Uterus (tissue), 4 donors: ENCODE measurements around the gene ATN1. TPM values are rescaled to one million over a fixed set of nuclear protein-coding genes. Genes with fewer than 3 reads are reported as not detected.

Experiments used
- DNase-seq, 2 donors: peaks; one replicate each; pipeline ENCODE4 v3.0.0-alpha.2; 2019 to 2020
- H3K27ac ChIP-seq, 2 donors: fragments of 200-600 bp; sonication (generic); 1 replicate in 1 of 2; 2 replicates in 1 of 2; pipeline ENCODE4 v1.5.1; 2016 to 2018
- H3K27me3 ChIP-seq, 2 donors: fragments of 200-600 bp; sonication (generic); one replicate each; pipeline ENCODE4 v1.5.1; 2018 to 2019; ENCODE audit warnings: control low read depth in 1 of 2
- H3K36me3 ChIP-seq, 2 donors: fragments of 200-600 bp; sonication (generic); one replicate each; pipeline ENCODE4 v1.5.1; 2019; ENCODE audit warnings: control low read depth in 1 of 2
- H3K4me1 ChIP-seq, 2 donors: fragments of 200-600 bp; sonication (generic); one replicate each; pipeline ENCODE4 v1.5.1; 2018 to 2019; ENCODE audit warnings: control low read depth in 1 of 2
- H3K4me3 ChIP-seq, 2 donors: fragments of 200-600 bp; sonication (generic); 1 replicate in 1 of 2; 2 replicates in 1 of 2; pipeline ENCODE4 v1.5.1; 2018 to 2019; ENCODE audit warnings: mild to moderate bottlenecking in 1 of 2
- H3K9me3 ChIP-seq, 2 donors: fragments of 200-600 bp; sonication (generic); one replicate each; pipeline ENCODE4 v1.5.1; 2019; ENCODE audit warnings: control low read depth in 1 of 2
- CTCF ChIP-seq, 4 experiments: fragments of 200-600 bp in 2 of 4; fragments of 450-650 bp in 2 of 4; sonication (generic) in 2 of 4; IDR thresholded peaks; one replicate each; pipeline ENCODE4 v1.5.1; 2016 to 2019; ENCODE audit warnings: antibody characterized with exemption in 4 of 4, mild to moderate bottlenecking in 2 of 4, moderate library complexity in 1 of 4
- POLR2A ChIP-seq, 2 donors: fragments of 450-650 bp; IDR thresholded peaks; one replicate each; pipeline ENCODE4 v1.6.1; 2016; ENCODE audit warnings: antibody characterized with exemption in 2 of 2, mild to moderate bottlenecking in 1 of 2, moderate library complexity in 1 of 2
- intact Hi-C: fragments of 100-400 bp; cut with DNase I; formaldehyde crosslinking; loops from one replicate; pipeline ENCODE4 v1.15.1; 2023; ENCODE audit warnings: low total_unique reads
- total RNA-seq, 4 donors: library from RNA; depleted of rRNA in 3 of 4; stranded (reverse); fragments of >200 nt in 3 of 4; gene quantifications; one replicate each; pipeline versions ENCODE4 v1.1.0 to v1.2.4, GENCODE V29; 2014 to 2023
- donor health status: DM: yes; HTN: yes; CAD: no.

ATN1 gene
- total RNA-seq, 4 donors from 2014 or later: 10.8 to 283 (median 28.7) TPM

GRCh38 chr12:6916426-6917200, 11.1 kb upstream of the ATN1 start:
- intact Hi-C loops: no loop called here
- Histone ChIP-seq H3K4me3 (no peak overlapping the region), H3K4me1 (no peaks in the 10 kb centered on the region), H3K27me3 (no peaks in the 10 kb centered on the region), H3K36me3 (no peaks in the 10 kb centered on the region), H3K27ac (peak overlapping the region in 1 of 2 donors; percentile 2), H3K9me3 (no peaks in the 10 kb centered on the region)
- no peak for DNase-seq
- TF ChIP-seq POLR2A (IDR thresholded peaks at IDR 0.05): no peak
- no peak for TF ChIP-seq CTCF (IDR thresholded peaks at IDR 0.05)

GRCh38 chr12:6917491-6918231, 10.1 kb upstream of the ATN1 start:
- no peak for DNase-seq
- TF ChIP-seq POLR2A (IDR thresholded peaks at IDR 0.05) (no peak), CTCF (IDR thresholded peaks at IDR 0.05) (no peak)
- H3K36me3 ChIP-seq: no peaks in the 10 kb centered on the region

GRCh38 chr12:6919588-6919987, 8.2 kb upstream of the ATN1 start:
- peaks cover under 1 to 2% of the 10 kb centered on the region in 2 donors for H3K4me1 ChIP-seq
- H3K27ac ChIP-seq: no peak overlapping the region
- intact Hi-C loops: no loop called here
- H3K27me3 ChIP-seq: no peaks in the 10 kb centered on the region
- no peaks in the 10 kb centered on the region for H3K9me3 ChIP-seq
- TF ChIP-seq POLR2A (IDR thresholded peaks at IDR 0.05) (no peak), CTCF (IDR thresholded peaks at IDR 0.05) (no peak)
- DNase-seq: no peak
- no peaks in the 10 kb centered on the region for H3K36me3 ChIP-seq
- no peak overlapping the region for H3K4me3 ChIP-seq

More at GRCh38 chr12:6917491-6918231, 10.1 kb upstream of the ATN1 start:
- intact Hi-C loops: no loop called here
- no peaks in the 10 kb centered on the region for H3K27me3 ChIP-seq
- no peak overlapping the region for H3K27ac ChIP-seq
- no peaks in the 10 kb centered on the region for H3K9me3 ChIP-seq
- no peak overlapping the region for H3K4me3 ChIP-seq
- no peaks in the 10 kb centered on the region for H3K4me1 ChIP-seq

GRCh38 chr12:6921539-6921938, 6.2 kb upstream of the ATN1 start:
- no peak for DNase-seq
- intact Hi-C loops: no loop called here
- no peak overlapping the region for H3K4me3 ChIP-seq
- TF ChIP-seq POLR2A (IDR thresholded peaks at IDR 0.05) (no peak), CTCF (IDR thresholded peaks at IDR 0.05) (no peak)
- H3K9me3 ChIP-seq: no peaks in the 10 kb centered on the region
- no peaks in the 10 kb centered on the region for H3K27me3 ChIP-seq
- H3K36me3 ChIP-seq: no peaks in the 10 kb centered on the region
- H3K27ac ChIP-seq: no peak overlapping the region
- H3K4me1 ChIP-seq: peaks cover 3 to 8% of the 10 kb centered on the region in 2 donors
